Measurements from ENCODE around the gene DLG2. TPM values are rescaled to one million over a fixed set of nuclear protein-coding genes. Genes with fewer than 3 reads are reported as not detected.

The DLG2 gene
- total and polyA plus RNA-seq, 9 of the 15 experiments (the other 6 are each of a cell fraction or from before 2014, with no cell fraction given), result 0.52 to 1.6 (median 0.95) TPM

DNA sequence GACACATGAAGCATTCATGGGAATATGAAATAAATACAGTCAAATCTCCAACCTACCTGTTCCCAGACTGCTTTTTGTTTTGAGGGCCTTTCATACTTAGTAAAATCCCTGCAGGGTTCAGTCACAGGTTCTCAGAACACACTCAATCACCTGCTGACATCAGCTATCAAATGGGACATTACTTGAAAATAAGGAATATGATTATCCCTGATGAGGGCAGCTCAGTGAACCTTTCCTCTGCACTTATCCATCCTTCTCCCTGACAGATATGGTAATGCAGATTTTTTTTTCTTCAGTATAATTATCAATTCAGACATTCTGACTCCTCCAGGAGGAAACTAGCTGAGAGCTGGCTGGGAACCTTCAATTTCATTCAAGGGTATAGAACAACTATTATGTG is 1213.6 kb downstream of the DLG2 start:
- Histone ChIP-seq H2AFZ (ENCODE audit: low read depth, low read length) (no peak overlapping the region), H3K4me1 (replicated peaks in 1 of 2; ENCODE audit: control insufficient read depth in 2 of 2, insufficient read depth in 2 of 2, low read length in 2 of 2) (no peaks in the 10 kb centered on the region), H3K27ac (ENCODE audit: extremely low read depth, low read depth, low read length) (no peak overlapping the region), H3K9me3 (replicated peaks; ENCODE audit: control insufficient read depth, insufficient read depth, low read depth, low read length) (no peaks in the 10 kb centered on the region), H3K27me3 (ENCODE audit: control insufficient read depth in 2 of 2, insufficient read depth in 2 of 2, low read length in 2 of 2) (no peaks in the 10 kb centered on the region), H4K20me1 (replicated peaks; ENCODE audit: control insufficient read depth, insufficient read depth, low read length) (no peaks in the 10 kb centered on the region), H3K36me3 (ENCODE audit: control insufficient read depth, insufficient read depth, low read length) (no peaks in the 10 kb centered on the region), H3K9ac (ENCODE audit: insufficient read depth in 1 of 2, low read depth in 2 of 2, low read length in 2 of 2) (no peak overlapping the region), H3K79me2 (ENCODE audit: control insufficient read depth, insufficient read depth, low read length) (no peaks in the 10 kb centered on the region), H3K4me3 (no peak overlapping the region), H3K4me2 (ENCODE audit: insufficient read depth, low read length) (no peak overlapping the region), H3K9me1 (ENCODE audit: control insufficient read depth, insufficient read depth, low read length) (no peaks in the 10 kb centered on the region)
- ATAC-seq, result no peak
- ChIA-PET POLR2A (no interaction called here), CTCF (ENCODE audit: low intra/inter-chr PET ratio) (no interaction called here)
- intact Hi-C loops (cut with micrococcal nuclease) (no loop called here), in situ Hi-C loops (cut with MboI) (no loop called here)
- no peak for DNase-seq (ENCODE audit: extremely low read depth in 1 of 4, low spot score in 3 of 4)
- FAIRE-seq, result no peak
- no TSS peak for BruUV-seq (replicated peaks)
- TF ChIP-seq RAD21 (CRISPR knock-in tag; conservative IDR thresholded peaks at IDR 0.05 in 1 of 2, IDR thresholded peaks at IDR 0.05 in 1 of 2) (no peak), MAFF (IDR thresholded peaks at IDR 0.05; ENCODE audit: low read length) (no peak), HINFP (tag; conservative IDR thresholded peaks at IDR 0.05; ENCODE audit: low read depth) (no peak), NR4A1 (CRISPR knock-in tag; IDR thresholded peaks at IDR 0.05) (no peak), NR4A1 (tag; IDR thresholded peaks at IDR 0.05) (no peak), ZNF280A (IDR thresholded peaks at IDR 0.05; ENCODE audit: low read depth, partially characterized antibody) (no peak), ZBTB2 (IDR thresholded peaks at IDR 0.05) (no peak), HDAC3 (IDR thresholded peaks at IDR 0.05; ENCODE audit: borderline replicate concordance, partially characterized antibody) (no peak), ELF2 (CRISPR knock-in tag; IDR thresholded peaks at IDR 0.05) (no peak), RFX5 (IDR thresholded peaks at IDR 0.05; ENCODE audit: low read depth, low read length) (no peak), ZNF280B (CRISPR knock-in tag; IDR thresholded peaks at IDR 0.05) (no peak), MTF1 (CRISPR knock-in tag; IDR thresholded peaks at IDR 0.05; ENCODE audit: borderline replicate concordance) (no peak), E2F8 (IDR thresholded peaks at IDR 0.05; ENCODE audit: low read depth, partially characterized antibody) (no peak), GABPA (tag; conservative IDR thresholded peaks at IDR 0.05; ENCODE audit: low read depth) (no peak), ZNF583 (CRISPR knock-in tag; IDR thresholded peaks at IDR 0.05) (no peak)

Measured in K562 (cell line).